HG03521 (cell line): Measurements from ENCODE around the gene EPHA2.
"Not testable (repeated sequence)": the region's sequence is repeated elsewhere in the genome, so short reads cannot be mapped to it uniquely, and the experiment has no call there.

Experiments used
- ATAC-seq: cut with Tn5 transposase; IDR thresholded peaks from one replicate; pipeline ENCODE4 v1.9.1; 2021; ENCODE audit warnings: mild to moderate bottlenecking, moderate library complexity; ENCODE audit not compliant: unreplicated experiment

Gene EPHA2

DNA sequence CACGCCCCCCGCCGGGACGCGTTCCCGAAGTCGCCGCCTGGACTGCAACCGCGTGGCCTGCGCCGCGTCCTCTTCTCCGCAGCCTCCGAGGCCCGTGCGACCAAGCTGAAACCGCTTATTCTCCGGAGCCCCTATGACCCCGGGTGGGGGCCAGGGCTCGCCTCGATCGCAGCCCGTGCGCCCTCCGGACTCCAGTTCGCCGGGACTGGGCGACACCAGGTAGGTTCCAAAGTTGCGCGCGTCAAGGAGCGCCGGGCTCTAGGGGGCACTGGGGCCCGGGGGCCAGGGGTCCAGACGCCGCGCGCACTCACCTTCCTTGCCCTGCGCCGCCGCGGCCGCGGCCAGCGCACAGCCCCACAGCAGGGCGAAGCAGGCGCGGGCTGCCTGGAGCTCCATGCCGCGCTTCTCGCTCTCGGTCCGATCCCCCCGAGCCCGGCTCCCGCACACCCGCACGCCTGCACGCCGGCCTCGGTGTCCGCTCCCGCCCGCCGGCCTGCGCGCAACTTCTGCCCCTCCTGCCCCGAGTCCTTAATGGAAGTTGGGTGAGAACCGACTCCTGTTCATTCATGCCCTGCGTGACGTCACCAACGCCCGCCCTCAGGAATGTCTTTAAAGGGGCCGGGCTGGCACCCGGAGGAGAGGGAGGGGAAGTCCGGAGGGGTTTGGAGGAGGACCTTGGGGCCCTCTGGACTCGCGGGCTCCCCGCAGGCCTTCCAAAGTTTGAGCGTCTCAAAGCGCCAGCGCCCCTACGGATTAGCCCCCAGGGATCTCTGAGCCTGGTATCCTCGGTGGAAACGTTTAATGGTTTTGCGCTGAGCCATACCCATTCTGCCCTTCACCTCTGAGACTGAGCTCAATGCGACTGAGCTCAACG is at the start of gene EPHA2:
TSS of gene EPHA2 (minus strand) at position 533 of the 874 bp plus-strand sequence. CDS start at position 396, 137 bp downstream.
- ATAC-seq = no peak

- no peak for ATAC-seq
Measured at GRCh38 chr1:16205334-16205671, 49.4 kb upstream of the EPHA2 start.

GRCh38 chr1:16204634-16205333 is 48.9 kb upstream of the EPHA2 start:
- no peak for ATAC-seq

DNA sequence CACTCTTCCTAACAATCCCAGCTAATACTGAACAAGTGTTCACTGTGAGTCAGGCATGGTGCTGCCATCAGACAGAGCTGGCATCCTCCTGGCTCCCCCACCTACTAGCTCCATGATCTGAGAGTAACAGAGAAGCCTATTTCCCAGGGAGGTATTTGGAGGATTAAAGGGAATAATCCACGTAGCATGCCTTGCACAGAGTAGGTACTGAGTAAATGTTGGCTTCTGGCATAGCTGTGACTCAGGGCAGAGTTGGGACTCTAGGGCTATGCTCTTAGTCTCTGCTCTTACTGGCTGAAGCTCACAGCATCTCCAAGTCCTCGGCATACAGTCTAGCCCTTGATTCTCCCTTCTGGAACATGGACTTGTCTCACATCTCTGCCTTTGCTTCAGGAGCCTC is 48.3 kb upstream of the EPHA2 start:
- no peak for ATAC-seq

DNA sequence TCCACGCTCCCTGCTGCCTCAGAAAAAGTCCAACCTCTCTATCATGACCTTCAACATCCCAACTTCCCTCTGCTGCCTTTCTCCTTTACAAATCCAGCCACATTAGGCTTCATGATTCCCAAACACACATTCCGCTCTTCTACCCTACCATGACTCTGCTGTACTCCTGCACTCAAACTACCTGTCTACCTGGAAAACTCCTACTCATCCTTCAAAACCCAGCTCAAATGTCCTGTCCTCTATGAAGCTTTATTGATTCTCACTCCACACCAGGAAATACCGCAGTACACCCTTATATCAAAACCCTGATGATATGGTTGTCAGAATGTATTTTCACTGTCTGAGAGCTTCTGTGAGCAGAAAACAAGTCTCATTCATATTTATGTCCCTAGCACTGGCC is 47.7 kb upstream of the EPHA2 start:
- no peak for ATAC-seq

GRCh38 chr1:16202281-16203210 is 46.7 kb upstream of the EPHA2 start:
- ATAC-seq = no peak

- no peak for ATAC-seq
Measured at GRCh38 chr1:16199700-16200099, 43.8 kb upstream of the EPHA2 start.

- no peak for ATAC-seq
Measured at GRCh38 chr1:16199157-16199501, 43.3 kb upstream of the EPHA2 start.

- no peak for ATAC-seq
Measured at GRCh38 chr1:16198444-16199156, 42.7 kb upstream of the EPHA2 start.

GRCh38 chr1:16196874-16197273 is 41.0 kb upstream of the EPHA2 start:
- ATAC-seq = no peak

DNA sequence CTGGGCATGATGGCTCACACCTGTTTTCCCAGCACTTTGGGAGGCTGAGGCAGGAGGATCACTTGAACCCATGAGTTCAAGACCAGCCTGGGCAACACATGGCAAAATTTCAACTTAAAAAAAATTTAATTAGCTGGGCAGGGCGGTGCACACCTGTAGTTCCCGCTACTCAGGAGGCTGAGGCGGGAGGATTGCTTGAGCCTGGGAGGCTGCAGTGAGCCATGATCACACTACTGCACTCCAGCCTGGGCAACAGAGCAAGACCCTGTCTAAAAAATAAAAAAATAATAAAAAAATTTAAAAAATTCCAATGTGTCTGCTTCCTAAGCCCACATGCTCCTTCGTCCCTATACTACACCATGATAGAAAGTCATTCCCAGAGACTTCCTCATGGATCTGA is 40.3 kb upstream of the EPHA2 start:
- not testable (repeated sequence) for ATAC-seq

- ATAC-seq = no peak
Measured at GRCh38 chr1:16195518-16195905, 39.6 kb upstream of the EPHA2 start.

DNA sequence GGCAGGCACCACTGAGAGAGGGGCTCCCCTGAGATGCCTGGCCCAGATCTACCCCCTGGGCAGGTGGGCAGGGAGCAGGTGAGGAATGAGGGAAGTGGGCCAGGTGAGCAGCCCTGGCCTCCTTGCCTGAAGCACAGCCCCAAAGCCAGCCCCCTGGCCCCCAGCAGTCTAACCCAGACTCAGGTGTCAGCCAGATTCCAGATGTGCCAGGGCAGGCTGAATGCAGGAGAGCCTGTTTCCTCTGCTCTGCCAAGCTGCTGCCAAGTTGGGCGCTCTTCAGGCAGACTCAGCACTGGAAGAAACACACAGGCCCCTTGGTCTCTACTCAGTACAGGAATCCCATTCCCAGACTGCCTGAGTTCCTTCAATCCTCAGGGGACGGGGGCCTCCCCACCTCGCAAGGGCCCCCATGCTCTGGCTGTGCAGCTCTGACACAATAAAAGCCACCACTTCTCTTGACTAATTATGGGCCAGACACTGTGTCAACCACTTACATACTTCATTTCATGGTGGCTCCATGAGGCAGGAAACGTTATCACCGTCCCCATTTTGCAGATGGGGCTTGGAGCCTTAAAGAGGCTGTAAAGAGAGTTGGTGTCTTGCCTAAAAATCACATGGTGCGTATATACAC is 36.2 kb upstream of the EPHA2 start:
- no peak for ATAC-seq

- ATAC-seq = no peak
Measured at GRCh38 chr1:16191309-16191708, 35.4 kb upstream of the EPHA2 start.

- no peak for ATAC-seq
Measured at GRCh38 chr1:16189921-16190621, 34.2 kb upstream of the EPHA2 start.

DNA sequence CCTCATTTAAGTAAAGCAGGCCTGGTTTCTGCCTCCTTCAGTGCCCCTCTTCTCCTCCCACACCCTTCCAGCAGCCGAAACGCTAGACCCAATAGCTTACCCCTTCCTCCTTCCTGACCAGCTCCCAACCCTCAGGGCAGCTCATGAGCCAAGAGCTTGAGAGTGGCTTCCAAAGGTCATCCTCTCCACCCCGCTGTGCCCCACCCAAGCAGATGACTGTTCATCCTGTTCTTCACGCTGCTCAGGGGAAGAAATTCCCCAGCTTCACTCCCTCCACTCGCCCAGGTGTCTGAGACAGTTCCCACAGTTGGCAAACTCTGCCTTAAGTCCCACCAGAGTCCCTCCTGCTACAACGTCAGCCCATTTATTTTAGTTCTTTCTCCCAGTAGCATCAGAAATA is 33.1 kb upstream of the EPHA2 start:
- ATAC-seq = no peak

DNA sequence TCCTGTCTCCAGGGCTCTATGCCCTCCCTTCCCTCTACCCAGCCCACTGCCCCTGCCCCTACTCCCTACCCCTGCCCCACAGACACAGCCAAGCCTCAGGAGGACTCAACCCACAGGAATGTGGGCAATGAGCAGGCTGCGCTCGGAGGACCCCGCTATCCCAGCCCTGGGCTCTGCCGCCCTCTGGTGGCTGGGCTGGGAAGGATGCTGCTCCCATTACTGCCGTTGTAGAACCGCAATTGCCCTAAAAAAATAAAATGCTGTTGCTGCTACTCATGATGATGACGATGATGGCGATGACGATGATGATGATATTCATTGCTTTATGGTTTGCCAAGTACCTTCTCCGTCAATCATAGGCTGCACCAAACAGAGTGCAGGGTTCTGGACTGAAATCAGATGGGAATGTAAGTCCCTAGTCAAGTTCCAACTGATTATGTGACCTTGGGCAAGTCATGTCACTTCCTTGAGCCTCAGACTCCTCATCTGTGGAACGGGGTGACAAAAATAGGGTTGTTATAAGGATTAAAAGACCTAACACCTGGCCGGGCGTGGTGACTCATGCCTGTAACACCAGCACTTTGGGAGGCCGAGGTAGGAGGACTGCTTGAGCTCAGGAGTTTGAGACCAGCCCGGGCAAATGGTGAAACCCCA is 32.0 kb upstream of the EPHA2 start:
- no peak for ATAC-seq

DNA sequence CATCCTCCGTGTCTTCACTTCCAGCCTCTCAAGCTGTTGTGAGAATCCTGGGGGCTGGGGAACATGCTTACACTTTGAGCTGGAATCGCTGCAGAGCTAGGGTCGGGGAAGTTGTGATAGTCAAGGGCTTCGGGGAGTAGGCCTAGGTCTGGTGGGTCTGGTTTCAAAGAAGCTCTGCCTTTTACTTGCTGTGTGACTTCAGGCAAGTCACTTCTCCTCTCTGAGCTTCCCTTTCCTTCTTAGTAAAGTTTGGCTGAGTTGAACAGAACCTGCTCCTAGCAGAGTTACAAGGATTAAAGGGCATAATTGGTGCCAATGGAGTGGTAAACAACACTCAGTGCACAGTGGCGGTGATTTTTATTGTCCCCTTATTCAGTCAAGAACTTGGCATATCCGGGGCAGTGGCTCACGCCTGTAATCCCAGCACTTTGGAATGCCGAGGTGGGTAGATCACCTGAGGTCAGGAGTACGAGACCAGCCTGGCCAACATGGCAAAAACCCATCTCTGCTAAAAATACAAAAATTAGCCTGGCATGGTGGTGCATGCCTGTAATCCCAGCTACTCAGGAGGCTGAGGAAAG is 30.9 kb upstream of the EPHA2 start:
- no peak for ATAC-seq
